Testis (tissue), 3 donors: ENCODE results near the gene CTU1. TPM values are rescaled to one million over a fixed set of nuclear protein-coding genes. Genes with fewer than 3 reads are reported as not detected.

ENCODE experiments used
- DNase-seq: peaks from one replicate; pipeline ENCODE4 v3.0.0-alpha.2; 2019
- H3K27ac ChIP-seq, 2 donors: fragments of 200-600 bp; sonication (generic); one replicate each; pipeline ENCODE4 v1.5.1; 2019
- H3K27me3 ChIP-seq: fragments of 200-600 bp; sonication (generic); one replicate; pipeline ENCODE4 v1.5.1; 2019
- H3K36me3 ChIP-seq: fragments of 200-600 bp; sonication (generic); one replicate; pipeline ENCODE4 v1.5.1; 2017; ENCODE audit warnings: low read depth; ENCODE audit errors: missing control alignments
- H3K4me1 ChIP-seq: fragments of 200-600 bp; sonication (generic); one replicate; pipeline ENCODE4 v1.5.1; 2019
- H3K4me3 ChIP-seq, 2 donors: fragments of 200-600 bp; sonication (generic); one replicate each; pipeline ENCODE4 v1.5.1; 2017 to 2019
- H3K9me3 ChIP-seq: fragments of 200-600 bp; sonication (generic); one replicate; pipeline ENCODE4 v1.5.1; 2017
- POLR2A ChIP-seq: fragments of 450-650 bp; IDR thresholded peaks from one replicate; pipeline ENCODE4 v1.6.1; 2017; ENCODE audit warnings: antibody characterized with exemption, mild to moderate bottlenecking, moderate library complexity
- WGBS, 2 donors: methylation state at CpG; one replicate each; pipeline ENCODE4 v1.1.5; 2018; 5-methylcytosine and 5-hydroxymethylcytosine counted together
- intact Hi-C: fragments of 100-400 bp; cut with DNase I; formaldehyde crosslinking; loops from one replicate; pipeline ENCODE4 v1.15.1; 2023; ENCODE audit warnings: low total_unique reads
- polyA plus RNA-seq: library from polyadenylated mRNA; stranded (reverse); fragments of 350-450 nt; fragmentation: Illumina TruSeq; extraction: RNeasy Lipid Tissue Mini Kit (QIAGEN cat#74804); gene quantifications from one replicate; pipeline ENCODE4 v1.2.3, GENCODE V29; 2014; ENCODE audit warnings: low read depth, low replicate concordance; ENCODE audit not compliant: insufficient read depth
- total RNA-seq, 2 donors: library from RNA; depleted of rRNA; stranded (reverse); fragments of >200 nt; gene quantifications; one replicate each; pipeline ENCODE4 v1.2.3, GENCODE V29; 2016
- TF ChIP-seq, protein P1 (sequence below), 3 experiments: fragments of 450-650 bp in 2 of 3; fragments of 200-600 bp in 1 of 3; sonication (generic) in 1 of 3; IDR thresholded peaks; one replicate each; pipeline ENCODE4 v1.5.1; 2016 to 2019; ENCODE audit warnings: antibody characterized with exemption in 3 of 3, mild to moderate bottlenecking in 2 of 3, moderate library complexity in 1 of 3

CTU1 gene
- total and polyA plus RNA-seq, 3 donors from 2014 or later, result 2.0 to 23.5 (median 17.6) TPM

DNA sequence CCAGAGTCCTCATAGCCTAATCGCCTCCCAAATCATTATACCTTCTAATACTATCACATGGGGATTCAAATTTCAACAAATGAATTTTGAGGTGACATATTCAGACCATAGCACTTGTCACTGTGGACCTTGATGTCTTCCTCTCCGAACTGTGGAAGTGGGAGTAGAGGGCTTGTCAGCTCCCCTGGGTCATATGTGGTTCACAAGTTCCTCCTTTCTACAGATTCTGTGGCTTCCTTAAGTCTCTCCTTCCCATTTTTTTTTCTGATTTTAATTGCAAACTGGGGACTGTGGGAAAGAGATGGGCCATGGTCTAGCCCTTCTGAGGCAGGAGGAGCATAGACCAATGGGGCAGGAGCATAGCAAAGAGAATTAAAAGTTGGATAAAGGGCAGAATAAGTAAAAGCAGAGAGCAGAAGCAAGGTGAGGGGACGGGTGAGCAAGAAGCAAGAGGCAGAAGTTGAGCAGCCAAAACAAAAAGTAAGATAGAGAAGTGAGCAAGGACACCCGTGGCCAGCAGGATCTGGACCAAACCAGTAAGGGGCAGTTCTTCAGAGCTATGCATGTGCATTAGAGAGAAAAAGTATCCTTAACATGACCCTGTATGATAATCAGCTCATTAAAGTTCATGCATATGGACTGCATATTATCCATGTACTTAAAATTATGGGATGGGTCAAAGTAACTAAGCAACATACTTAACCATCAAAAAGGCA, 31.2 kb upstream of the CTU1 start:
- no peaks in the 10 kb centered on the region for H3K4me1 ChIP-seq
- no peak for DNase-seq
- H3K27me3 ChIP-seq, result no peaks in the 10 kb centered on the region
- H3K27ac ChIP-seq, result no peak overlapping the region
- H3K36me3 ChIP-seq, result no peaks in the 10 kb centered on the region
- TF ChIP-seq, protein P1, sequence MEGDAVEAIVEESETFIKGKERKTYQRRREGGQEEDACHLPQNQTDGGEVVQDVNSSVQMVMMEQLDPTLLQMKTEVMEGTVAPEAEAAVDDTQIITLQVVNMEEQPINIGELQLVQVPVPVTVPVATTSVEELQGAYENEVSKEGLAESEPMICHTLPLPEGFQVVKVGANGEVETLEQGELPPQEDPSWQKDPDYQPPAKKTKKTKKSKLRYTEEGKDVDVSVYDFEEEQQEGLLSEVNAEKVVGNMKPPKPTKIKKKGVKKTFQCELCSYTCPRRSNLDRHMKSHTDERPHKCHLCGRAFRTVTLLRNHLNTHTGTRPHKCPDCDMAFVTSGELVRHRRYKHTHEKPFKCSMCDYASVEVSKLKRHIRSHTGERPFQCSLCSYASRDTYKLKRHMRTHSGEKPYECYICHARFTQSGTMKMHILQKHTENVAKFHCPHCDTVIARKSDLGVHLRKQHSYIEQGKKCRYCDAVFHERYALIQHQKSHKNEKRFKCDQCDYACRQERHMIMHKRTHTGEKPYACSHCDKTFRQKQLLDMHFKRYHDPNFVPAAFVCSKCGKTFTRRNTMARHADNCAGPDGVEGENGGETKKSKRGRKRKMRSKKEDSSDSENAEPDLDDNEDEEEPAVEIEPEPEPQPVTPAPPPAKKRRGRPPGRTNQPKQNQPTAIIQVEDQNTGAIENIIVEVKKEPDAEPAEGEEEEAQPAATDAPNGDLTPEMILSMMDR (IDR thresholded peaks at IDR 0.05), result no peak
- no peak for TF ChIP-seq POLR2A
- intact Hi-C loops, result no loop called here
- 73 to 76% methylated on average over 4 of the region's 4 CpGs for WGBS, 2 donors
- H3K4me3 ChIP-seq, result no peak overlapping the region
- H3K9me3 ChIP-seq, result no peaks in the 10 kb centered on the region

DNA sequence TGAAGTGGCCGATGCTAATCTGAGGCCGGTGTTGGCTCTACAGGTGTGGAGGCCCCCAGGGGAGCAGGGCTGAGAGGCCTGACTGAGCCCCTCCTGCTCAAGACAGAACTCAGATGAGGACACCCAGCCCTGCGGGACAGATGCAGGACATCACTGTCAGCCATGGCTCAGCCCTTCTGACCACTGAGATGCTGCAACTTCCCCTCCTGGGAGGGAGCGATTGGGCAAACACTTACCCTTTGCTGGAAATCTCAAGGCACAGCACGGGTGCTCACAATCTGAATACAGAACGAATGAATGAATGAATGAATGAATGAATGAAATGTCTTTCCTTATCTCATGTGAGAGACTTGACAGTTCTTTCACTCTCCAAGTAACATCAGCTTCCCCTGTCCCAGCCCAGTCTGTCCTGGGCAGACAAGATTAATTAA, 30.4 kb upstream of the CTU1 start:
- WGBS, 2 donors, result 81 to 84% methylated on average over 6 of the region's 6 CpGs
- H3K4me3 ChIP-seq, result no peak overlapping the region
- no peaks in the 10 kb centered on the region for H3K36me3 ChIP-seq
- DNase-seq, result no peak
- H3K9me3 ChIP-seq, result no peaks in the 10 kb centered on the region
- H3K27ac ChIP-seq, result no peak overlapping the region
- intact Hi-C loops, result no loop called here
- H3K4me1 ChIP-seq, result no peaks in the 10 kb centered on the region
- no peaks in the 10 kb centered on the region for H3K27me3 ChIP-seq
- TF ChIP-seq, protein P1 (IDR thresholded peaks at IDR 0.05), result no peak
- no peak for TF ChIP-seq POLR2A

DNA sequence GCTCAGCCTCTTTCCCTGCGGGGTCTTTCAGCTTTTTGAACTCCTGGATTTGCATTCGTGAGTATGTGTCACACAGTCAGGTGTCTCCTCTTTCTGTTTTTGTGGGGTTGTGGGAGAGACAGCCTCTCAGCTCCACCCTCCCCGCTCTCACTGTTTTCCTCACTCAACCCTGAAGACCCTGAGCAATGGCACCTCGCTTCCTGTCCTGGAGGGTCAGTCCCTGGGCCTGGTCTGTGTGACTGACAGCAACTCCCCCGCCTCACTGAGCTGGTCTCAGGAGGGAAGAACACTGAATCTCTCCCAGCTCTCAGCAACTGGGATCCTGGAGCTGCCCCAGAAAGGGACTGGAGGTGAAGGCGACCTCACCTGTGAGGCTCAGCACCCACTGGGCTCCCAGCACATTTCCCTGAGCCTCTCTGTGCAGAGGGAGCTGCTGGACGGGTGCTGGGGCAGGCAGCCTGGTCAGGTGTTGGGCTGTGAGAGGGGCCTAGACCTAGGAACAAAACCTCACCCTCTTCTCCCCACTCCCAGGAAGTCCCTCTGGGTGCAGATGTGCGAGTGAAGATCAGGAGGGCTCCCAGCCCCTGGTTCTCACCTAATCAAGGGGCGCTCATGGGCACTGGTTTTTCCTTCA, 29.7 kb upstream of the CTU1 start:
- TF ChIP-seq POLR2A, result no peak
- TF ChIP-seq, protein P1 (IDR thresholded peaks at IDR 0.05), result no peak
- WGBS, 2 donors, result 90 to 91% methylated on average over 7 to 9 of the region's 9 CpGs
- intact Hi-C loops, result no loop called here
- no peaks in the 10 kb centered on the region for H3K27me3 ChIP-seq
- DNase-seq, result no peak
- H3K27ac ChIP-seq, result no peak overlapping the region
- H3K36me3 ChIP-seq, result no peaks in the 10 kb centered on the region
- peaks cover 2% of the 10 kb centered on the region for H3K4me1 ChIP-seq
- H3K4me3 ChIP-seq, result no peak overlapping the region
- no peaks in the 10 kb centered on the region for H3K9me3 ChIP-seq

DNA sequence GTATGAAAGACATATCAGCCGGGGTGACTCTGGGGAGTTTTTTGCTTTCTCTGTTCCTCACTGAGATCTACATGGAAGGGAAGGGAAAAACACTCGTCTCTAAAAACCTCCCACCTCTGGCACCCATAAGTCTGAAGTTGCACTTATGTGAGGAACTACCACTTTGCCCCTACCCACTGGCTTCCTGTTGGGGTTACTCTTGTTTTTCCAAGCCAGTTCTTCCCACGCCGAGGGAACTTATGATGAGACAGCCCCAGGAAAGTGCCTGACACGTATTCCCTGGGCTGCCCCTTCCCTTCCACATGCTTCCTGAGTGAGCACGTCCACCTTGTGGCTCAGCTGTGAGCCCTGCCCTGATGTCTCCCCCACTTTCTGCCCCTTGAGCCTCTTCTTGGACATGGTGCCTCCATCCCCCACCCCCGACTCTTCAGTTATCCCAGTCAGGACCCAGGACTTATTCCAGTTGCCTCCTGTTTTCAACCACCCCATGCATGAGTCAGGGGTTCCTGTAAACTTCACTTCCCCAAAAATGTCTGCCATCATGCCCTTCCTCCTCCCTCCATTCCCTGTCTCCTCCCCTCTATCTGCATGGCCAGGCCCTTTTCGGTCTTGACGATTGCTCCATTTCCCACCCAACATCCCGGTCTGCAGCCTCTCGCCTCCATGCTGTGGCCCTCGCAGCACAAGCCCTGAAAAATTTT, 28.8 kb upstream of the CTU1 start:
- Histone ChIP-seq H3K9me3 (no peaks in the 10 kb centered on the region), H3K27me3 (no peaks in the 10 kb centered on the region), H3K4me3 (no peak overlapping the region), H3K36me3 (no peaks in the 10 kb centered on the region), H3K27ac (no peak overlapping the region), H3K4me1 (peaks cover 9% of the 10 kb centered on the region)
- no peak for DNase-seq
- no peak for TF ChIP-seq POLR2A
- TF ChIP-seq, protein P1 (IDR thresholded peaks at IDR 0.05), result no peak
- 81 to 88% methylated on average over 12 of the region's 12 CpGs for WGBS, 2 donors
- intact Hi-C loops, result no loop called here
